HG02759 (cell line): Measurements from ENCODE around the gene KIRREL3.

Source experiments
- ATAC-seq: cut with Tn5 transposase; IDR thresholded peaks from one replicate; pipeline ENCODE4 v1.9.1; 2021; ENCODE audit warnings: mild to moderate bottlenecking, moderate library complexity; ENCODE audit not compliant: unreplicated experiment

The KIRREL3 gene

GRCh38 chr11:126683766-126684728 lies 316.5 kb downstream of the KIRREL3 start:
- ATAC-seq = no peak

GRCh38 chr11:126682590-126682989 lies 318.0 kb downstream of the KIRREL3 start:
- no peak for ATAC-seq

- no peak for ATAC-seq
Observed at GRCh38 chr11:126680700-126681099, 319.9 kb downstream of the KIRREL3 start.

DNA sequence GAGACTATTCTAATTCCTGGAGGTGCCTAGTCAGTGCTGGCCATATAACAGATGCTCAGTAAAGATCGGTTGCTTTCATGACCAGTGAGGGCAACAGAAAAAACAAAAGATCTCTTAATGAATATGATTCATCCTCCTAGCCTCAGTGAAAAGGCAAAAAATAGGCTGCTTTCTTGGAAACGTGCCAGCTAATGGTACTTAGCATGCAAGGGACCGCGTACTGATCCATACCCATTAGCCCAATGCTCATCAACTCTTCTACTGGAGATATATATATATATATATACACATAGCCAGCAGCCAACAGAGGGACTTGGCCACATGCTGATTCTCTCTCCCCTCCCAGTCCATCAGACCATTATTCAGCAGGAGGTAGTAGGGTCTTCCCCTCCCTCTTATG lies 320.4 kb downstream of the KIRREL3 start:
- ATAC-seq = no peak

DNA sequence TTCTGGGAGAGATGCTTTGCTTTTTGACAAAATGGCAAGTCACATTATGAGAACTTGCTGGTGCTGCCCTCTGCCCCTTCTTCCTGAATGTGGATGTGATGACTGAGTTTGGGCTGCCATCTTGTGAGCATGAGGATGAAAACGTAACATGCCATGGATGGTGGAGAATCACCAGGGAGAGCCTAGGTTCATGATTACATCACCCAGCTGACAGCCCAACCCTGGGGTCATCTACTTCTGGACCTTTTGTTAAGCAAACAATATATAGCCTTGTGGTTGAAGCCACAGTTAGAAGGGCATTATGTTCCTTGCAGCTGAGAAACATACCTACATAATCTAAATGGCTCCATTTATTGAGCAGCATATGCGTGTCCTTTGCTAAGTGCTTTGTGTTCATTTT lies 321.5 kb downstream of the KIRREL3 start:
- ATAC-seq = no peak

DNA sequence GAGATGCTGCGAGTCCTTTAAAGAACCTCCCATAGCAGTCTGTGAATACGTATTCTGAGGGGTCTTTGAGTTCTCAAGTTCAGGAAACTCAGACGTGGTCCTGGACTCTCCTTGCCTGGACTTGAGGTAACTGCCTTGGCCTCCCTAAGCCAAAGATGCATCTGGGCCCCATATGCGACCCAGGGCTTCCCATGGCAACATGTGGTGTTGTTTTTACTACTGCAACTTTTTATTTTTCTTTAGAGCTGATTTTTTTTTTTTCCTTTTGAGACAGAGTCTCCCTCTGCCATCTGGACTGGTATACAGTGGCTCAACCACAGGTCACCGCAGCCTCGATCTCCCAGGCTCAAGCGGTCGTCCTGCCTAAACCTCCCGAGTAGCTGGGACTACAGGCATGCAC lies 324.0 kb downstream of the KIRREL3 start:
- no peak for ATAC-seq

- no peak for ATAC-seq
Observed at GRCh38 chr11:126673319-126673718, 327.3 kb downstream of the KIRREL3 start.

- ATAC-seq = no peak
Observed at GRCh38 chr11:126669416-126669815, 331.2 kb downstream of the KIRREL3 start.

DNA sequence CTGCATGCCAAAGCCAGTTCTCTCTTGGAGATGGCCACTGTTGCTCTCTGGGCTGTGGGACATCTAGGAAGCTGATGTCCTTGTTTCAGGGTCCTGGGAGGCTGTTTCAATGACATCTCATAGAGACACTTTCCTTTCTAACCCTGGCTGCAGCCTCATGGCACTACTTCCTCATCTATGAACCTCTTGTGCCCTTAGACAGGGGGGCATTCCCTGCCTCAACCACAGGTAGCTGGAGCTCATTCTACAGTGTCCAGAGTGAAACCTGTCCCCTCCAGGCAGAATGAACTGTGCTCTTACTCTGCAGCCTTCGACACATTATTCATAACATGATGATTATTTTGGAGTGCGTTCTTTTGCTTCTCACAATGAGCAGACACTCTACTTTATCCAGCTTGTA lies 335.9 kb downstream of the KIRREL3 start:
- no peak for ATAC-seq

DNA sequence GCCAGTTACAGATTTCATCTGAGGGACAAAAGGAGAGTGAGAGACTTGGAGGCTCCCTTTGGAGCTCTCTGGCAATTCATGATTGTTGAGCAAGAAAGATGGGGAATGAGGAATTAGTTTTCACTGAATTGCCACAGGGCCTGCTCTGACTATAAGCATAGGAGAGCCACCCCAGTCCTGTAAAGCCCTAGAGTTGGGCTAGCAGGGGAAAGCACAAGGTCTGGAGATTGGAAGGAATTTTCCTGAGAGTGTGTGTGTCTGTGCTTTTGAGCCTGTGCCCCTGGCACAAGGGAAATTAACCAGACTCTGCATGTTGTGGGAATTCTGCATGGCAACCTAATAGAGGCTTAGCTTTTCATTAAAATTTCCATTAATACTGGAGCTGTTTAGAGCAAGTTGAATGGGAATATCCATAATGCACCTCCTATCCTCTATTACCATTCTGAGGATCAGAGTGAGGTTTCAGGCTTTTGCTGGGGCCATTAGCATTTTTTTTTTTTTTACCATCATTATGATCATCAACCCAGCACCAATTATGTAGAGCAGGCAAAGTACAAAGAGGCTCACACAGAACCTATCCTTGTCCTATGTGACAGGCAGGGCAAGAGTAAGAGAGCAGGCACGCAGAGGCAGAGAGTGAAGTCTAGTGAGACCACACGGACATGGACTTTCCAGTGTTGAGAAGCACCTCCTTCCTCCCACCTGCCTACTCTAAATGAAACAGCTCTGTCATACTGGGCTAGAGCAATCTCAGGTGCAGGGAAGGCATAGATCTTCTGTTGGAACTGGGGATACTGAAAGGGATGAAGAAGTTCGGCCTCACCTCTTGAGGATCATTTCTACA lies 336.6 kb downstream of the KIRREL3 start:
- ATAC-seq = no peak

DNA sequence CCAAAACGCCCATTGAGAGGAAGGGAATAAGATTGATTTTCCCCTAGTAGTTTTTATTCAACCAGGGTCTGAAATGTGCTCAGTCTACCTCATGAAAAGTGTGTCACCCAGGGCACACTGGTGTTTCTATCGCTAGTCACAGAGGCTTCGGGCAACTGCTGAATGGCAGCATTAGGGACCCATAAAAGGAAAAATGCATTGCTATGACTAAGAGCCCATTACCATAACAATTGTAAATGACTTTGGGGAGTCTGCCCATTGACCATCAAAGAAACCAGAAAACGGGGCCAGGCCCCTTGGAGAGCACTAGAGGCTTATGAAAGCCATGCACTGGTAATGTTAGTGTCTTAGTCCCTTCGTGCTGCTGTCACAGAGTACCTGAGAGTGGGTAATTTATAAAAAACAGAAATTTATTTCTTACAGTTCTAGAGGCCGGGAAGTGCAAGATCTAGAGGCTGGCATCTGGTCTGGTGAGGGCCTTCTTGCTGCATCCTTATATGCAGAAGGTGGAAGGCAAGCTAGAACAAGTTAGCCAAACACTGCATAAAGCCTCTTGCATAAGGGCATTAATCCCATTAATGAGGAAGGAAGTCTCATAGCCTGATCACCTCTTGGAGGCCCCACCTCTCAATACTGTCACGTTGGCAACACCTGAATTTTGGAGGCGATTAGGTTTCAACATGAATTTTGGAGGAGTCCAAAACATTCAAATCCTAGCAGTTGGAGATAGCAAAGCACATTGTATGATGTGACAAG lies 338.4 kb downstream of the KIRREL3 start:
- ATAC-seq = no peak

GRCh38 chr11:126660761-126661425 lies 339.7 kb downstream of the KIRREL3 start:
- no peak for ATAC-seq

DNA sequence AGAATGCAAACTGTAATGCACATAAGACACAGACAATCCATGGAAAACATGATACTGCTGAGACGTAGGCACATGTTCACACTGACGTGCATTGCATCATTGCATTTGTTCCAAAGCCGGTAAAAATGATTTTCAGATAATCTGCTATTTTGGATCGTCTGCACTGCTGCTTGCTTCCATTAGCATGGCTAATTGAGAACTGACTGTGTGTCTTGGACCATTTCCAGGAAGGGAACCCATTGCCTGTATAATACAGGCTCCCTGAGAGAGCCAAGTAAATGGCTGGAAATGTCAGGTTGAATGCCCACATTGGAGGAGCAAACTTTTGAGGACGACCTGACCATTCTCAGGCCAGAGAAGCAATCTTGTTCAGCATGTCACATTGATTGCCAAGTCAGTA lies 340.2 kb downstream of the KIRREL3 start:
- ATAC-seq = no peak

GRCh38 chr11:126658306-126659056 lies 342.1 kb downstream of the KIRREL3 start:
- ATAC-seq = no peak

DNA sequence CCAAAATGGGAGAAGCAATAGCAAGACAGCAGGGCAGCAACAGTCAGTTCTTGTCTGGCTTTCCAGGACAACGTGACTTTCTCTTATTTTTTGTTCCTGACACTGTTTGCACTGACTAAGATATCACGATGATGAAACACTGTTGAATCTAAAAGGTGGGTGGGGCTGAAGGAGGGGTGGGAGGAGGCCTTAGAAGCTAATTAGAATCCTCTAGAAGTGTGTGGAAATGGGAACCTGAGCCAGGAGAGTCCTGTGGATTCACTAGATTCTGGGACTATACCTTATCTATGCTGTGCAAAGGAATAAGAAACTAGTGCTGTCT lies 344.8 kb downstream of the KIRREL3 start:
- ATAC-seq = no peak

GRCh38 chr11:126654886-126655806 lies 345.4 kb downstream of the KIRREL3 start:
- ATAC-seq = no peak

DNA sequence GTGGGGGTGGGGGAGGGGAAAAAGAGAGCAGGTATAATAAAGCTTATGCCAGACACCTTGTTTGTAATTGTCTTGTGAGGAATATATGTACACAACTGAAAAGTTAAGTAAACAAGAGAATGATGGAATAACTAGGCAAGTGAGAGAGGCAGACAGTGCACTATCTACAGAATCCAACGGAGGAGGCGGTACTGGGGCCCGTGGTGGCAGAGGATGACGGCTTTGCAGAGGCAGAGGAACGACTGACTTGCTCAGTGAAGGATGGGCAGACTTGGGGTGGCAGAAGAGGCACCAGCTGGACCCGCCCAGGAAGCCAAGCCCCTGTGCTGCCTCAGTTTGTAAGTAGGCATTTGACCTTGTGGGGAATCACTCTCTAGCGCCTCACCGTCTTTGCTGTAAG lies 347.5 kb downstream of the KIRREL3 start:
- no peak for ATAC-seq

DNA sequence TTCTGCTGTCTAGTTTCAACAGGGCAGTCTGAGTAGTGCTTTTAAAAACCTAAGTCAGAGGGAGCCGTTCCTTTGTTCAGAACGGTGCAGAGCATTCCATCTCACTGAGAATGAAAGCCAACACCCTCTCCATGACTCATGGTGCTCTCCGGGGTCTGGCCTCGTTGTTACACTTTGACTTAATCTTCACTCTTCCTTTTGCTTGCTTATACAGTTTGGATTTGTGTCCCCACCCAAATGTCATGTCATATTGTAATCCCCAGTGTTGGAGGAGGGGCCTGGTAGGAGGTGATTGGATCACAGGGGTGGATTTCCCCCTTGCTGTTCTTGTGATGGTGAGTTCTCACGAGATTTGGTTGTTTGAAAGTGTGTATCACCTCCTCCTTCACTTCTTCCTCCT lies 352.8 kb downstream of the KIRREL3 start:
- ATAC-seq = no peak
